Cerebellar cortex (tissue), 1 donor: ENCODE data around the gene PUS7L.
A peak's percentile ranks its signal among the peaks of the same experiment; 100 is the strongest.
"Not testable (repeated sequence)": the region's sequence is repeated elsewhere in the genome, so short reads cannot be mapped to it uniquely, and the experiment has no call there.

Experiments
- DNase-seq: peaks from one replicate; pipeline ENCODE4 v3.0.0-alpha.2; 2015; ENCODE audit warnings: low spot score

PUS7L gene

GRCh38 chr12:43758728-43759563, at the start of gene PUS7L, which contains the start of gene IRAK4:
Gene PUS7L, minus strand, starts transcription at chr12:43758790. Its CDS starts 3,545 bp downstream, at chr12:43755245.
Gene IRAK4, plus strand, starts transcription at chr12:43758951. Its CDS starts 9,161 bp downstream, at chr12:43768112.
- peak; percentile 99 for DNase-seq

GRCh38 chr12:43807386-43807785, 48.8 kb upstream of the PUS7L start:
- no peak for DNase-seq

- DNase-seq: no peak
These were observed 48.1 kb upstream of the PUS7L start for GRCh38 chr12:43806737-43807072.

GRCh38 chr12:43805860-43806736, 47.5 kb upstream of the PUS7L start, which contains the start of gene TWF1:
Gene TWF1, minus strand, starts transcription at chr12:43806317. Its CDS starts 72 bp downstream, at chr12:43806245.
- DNase-seq: peak; percentile 72

- no peak for DNase-seq
These were observed 46.7 kb upstream of the PUS7L start for GRCh38 chr12:43805149-43805859.

- no peak for DNase-seq
These were observed 39.1 kb upstream of the PUS7L start for GRCh38 chr12:43797561-43798217.

GRCh38 chr12:43795716-43796280, 37.2 kb upstream of the PUS7L start:
- no peak for DNase-seq

- no peak for DNase-seq
These were observed 31.4 kb upstream of the PUS7L start for GRCh38 chr12:43789941-43790340.

- no peak for DNase-seq
These were observed 28.5 kb upstream of the PUS7L start for GRCh38 chr12:43786899-43787693.

- DNase-seq: peak; percentile 31
These were observed 17.9 kb upstream of the PUS7L start for GRCh38 chr12:43776498-43776897.

- no peak for DNase-seq
These were observed 7.7 kb upstream of the PUS7L start for GRCh38 chr12:43766291-43766690.

GRCh38 chr12:43764528-43764927, 5.9 kb upstream of the PUS7L start:
- no peak for DNase-seq

- no peak for DNase-seq
These were observed 5.2 kb upstream of the PUS7L start for GRCh38 chr12:43763769-43764168.

GRCh38 chr12:43762596-43762995, 4.0 kb upstream of the PUS7L start:
- no peak for DNase-seq

GRCh38 chr12:43761500-43761899, 2.9 kb upstream of the PUS7L start:
- DNase-seq: no peak

- no peak for DNase-seq
These were observed 1.8 kb upstream of the PUS7L start for GRCh38 chr12:43760396-43760795.

GRCh38 chr12:43758247-43758727, 303 bp downstream of the PUS7L start:
- no peak for DNase-seq

- DNase-seq: no peak
These were observed 4.6 kb downstream of the PUS7L start for GRCh38 chr12:43754015-43754414.

- not testable (repeated sequence) for DNase-seq
These were observed 7.2 kb downstream of the PUS7L start for GRCh38 chr12:43751360-43751759.

GRCh38 chr12:43750814-43751213, 7.8 kb downstream of the PUS7L start:
- no peak for DNase-seq
